ENCODE measurements around the gene FCER1G. TPM values are rescaled to one million over a fixed set of nuclear protein-coding genes. Genes with fewer than 3 reads are reported as not detected.

Gene FCER1G
- total RNA-seq (10 to 100 TPM in 3 of 6 donors, 1 to 10 TPM in 3; 1.3 to 25.0 (median 6.5) TPM), polyA plus RNA-seq (10 to 100 TPM; 12.8 to 16.2 TPM)

- Histone ChIP-seq H3K4me1 (no peaks in the 10 kb centered on the region), H3K27me3 (no peaks in the 10 kb centered on the region), H3K36me3 (peaks cover 4 to 46% (median 18%) of the 10 kb centered on the region in 3 donors), H3K9me3 (no peaks in the 10 kb centered on the region), H3K4me3 (peak within 1 kb of the TSS in 1 of 4 donors; percentile 12), H3K27ac (peak within 1 kb of the TSS in 2 of 4 donors; percentile 20 to 47)
- TF ChIP-seq CTCF (IDR thresholded peaks at IDR 0.05): no peak
- peak in 1 of 6 donors; percentile 59 for DNase-seq
- ATAC-seq: peak in 3 of 4 donors; percentile 33 to 59 (median 58)
- 87 to 88% methylated on average over 10 of the region's 10 CpGs for WGBS, 2 donors
- no peak for FAIRE-seq
- intact Hi-C loops (cut with DNase I): no loop called here
Measured at GRCh38 chr1:161215076-161215475, at the start of gene FCER1G. FCER1G (plus strand) TSS chr1:161215295; CDS start chr1:161215322, 27 bp downstream.

GRCh38 chr1:161165742-161166668 is 49.1 kb upstream of the FCER1G start, which contains the start of gene PPOX:
PPOX (plus strand) TSS chr1:161166426; CDS start chr1:161166848, 422 bp downstream.
- Histone ChIP-seq H3K9me3 (no peaks in the 10 kb centered on the region), H3K27me3 (no peaks in the 10 kb centered on the region), H3K36me3 (no peaks in the 10 kb centered on the region), H3K4me1 (peaks cover 0 to 5% (median 2%) of the 10 kb centered on the region in 3 donors), H3K4me3 (peak within 1 kb of the TSS; percentile 49 to 73 (median 58)), H3K27ac (peak within 1 kb of the TSS; percentile 67 to 92 (median 80))
- WGBS, 2 donors: 0% methylated on average over 54 of the region's 54 CpGs
- ATAC-seq (peak; percentile 92 to 97 (median 94)), DNase-seq (peak; percentile 90 to 98 (median 96)), FAIRE-seq (peak; percentile 86)
- TF ChIP-seq CTCF (IDR thresholded peaks at IDR 0.05): peak in 1 of 4 donors; percentile 10
- intact Hi-C loops (cut with DNase I): no loop called here

- ATAC-seq (peak in 2 of 4 donors; percentile 0 to 3), FAIRE-seq (no peak), DNase-seq (peak in 2 of 6 donors; percentile 52 to 66)
- TF ChIP-seq CTCF (IDR thresholded peaks at IDR 0.05): no peak
- H3K9me3 ChIP-seq: no peaks in the 10 kb centered on the region
- H3K4me3 ChIP-seq: peak overlapping the region; percentile 49 to 73 (median 58)
- intact Hi-C loops (cut with DNase I): no loop called here
- H3K27ac ChIP-seq: peak overlapping the region; percentile 67 to 92 (median 80)
- WGBS, 2 donors: 4 to 6% methylated on average over 30 to 33 of the region's 33 CpGs
- H3K4me1 ChIP-seq: peaks cover 0 to 5% (median 0%) of the 10 kb centered on the region in 3 donors
- no peaks in the 10 kb centered on the region for H3K27me3 ChIP-seq
- H3K36me3 ChIP-seq: peaks cover 0 to 7% (median 5%) of the 10 kb centered on the region in 3 donors
Measured at GRCh38 chr1:161166669-161167548, 48.2 kb upstream of the FCER1G start.

- TF ChIP-seq CTCF (IDR thresholded peaks at IDR 0.05): no peak
- no peaks in the 10 kb centered on the region for H3K9me3 ChIP-seq
- no peak overlapping the region for H3K27ac ChIP-seq
- 88 to 94% methylated on average over 9 of the region's 9 CpGs for WGBS, 2 donors
- intact Hi-C loops (cut with DNase I): no loop called here
- FAIRE-seq (no peak), ATAC-seq (no peak), DNase-seq (peak in 1 of 6 donors; percentile 45)
- H3K27me3 ChIP-seq: no peaks in the 10 kb centered on the region
- H3K4me1 ChIP-seq: peaks cover 0 to 5% (median 0%) of the 10 kb centered on the region in 3 donors
- peaks cover 0 to 24% (median 7%) of the 10 kb centered on the region in 3 donors for H3K36me3 ChIP-seq
- no peak overlapping the region for H3K4me3 ChIP-seq
Measured at GRCh38 chr1:161168906-161169305, 46.2 kb upstream of the FCER1G start.
